Fibroblast of skin of left quadriceps (primary cell): ENCODE data around the gene YWHAQ.
"Not testable (repeated sequence)": the region's sequence is repeated elsewhere in the genome, so short reads cannot be mapped to it uniquely, and the experiment has no call there.

Source experiments
- DNase-seq, 2 experiments: peaks; one replicate each; pipeline ENCODE4 v3.0.0-alpha.2; 2013; ENCODE audit warnings: low read depth in 2 of 2

The YWHAQ gene

DNA sequence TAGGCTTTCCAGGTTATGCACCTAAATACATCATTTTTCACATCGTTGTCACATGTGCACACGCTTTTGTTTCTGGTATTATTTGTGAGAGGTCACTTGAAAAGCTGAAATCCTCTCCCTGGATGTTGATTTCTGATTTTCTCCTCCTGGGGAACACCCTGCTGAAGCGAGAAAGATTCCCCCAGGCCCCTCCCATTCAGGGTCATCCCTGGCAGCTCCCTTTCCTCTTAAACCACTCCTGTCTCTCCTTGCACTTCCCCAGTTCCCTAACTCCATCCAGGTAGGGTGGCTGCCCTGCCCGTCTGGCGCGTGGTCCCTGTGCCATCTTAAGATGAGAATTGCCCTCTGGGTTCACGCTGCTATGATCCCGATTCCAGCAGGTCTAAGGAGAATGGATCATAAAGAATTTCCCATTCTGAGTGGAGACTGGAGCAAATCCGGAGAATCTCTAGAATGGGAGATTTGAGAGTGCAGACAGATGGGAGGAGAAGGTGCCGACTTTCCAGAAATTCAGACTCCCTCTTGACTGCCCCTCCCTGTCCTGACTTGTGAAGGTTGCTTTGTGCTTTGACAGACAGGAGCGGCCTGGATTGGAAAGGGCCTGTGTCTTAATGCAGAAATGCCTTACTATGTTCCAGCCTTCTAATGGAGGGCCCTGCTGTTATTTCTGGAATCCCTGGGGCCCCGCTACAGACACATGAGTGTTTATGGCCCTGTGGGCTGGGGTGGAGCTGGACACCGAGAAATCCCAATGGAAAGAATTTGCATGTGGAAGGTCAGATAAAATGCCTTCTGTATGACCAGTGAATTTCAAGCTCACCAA, 1.3 kb upstream of the YWHAQ start:
- no peak for DNase-seq

DNA sequence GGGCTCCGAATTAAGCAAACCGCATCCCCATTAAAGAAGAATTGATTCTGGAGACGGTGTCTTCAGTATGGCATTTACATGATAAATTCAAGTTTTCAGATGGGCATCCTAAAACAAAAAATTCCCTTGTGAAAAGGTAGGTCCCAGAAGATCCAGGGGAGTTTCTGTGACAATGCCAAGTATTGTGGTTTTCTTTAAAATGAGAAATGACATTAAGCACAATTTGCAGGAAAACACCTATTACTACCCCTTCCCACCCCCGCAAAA, 689 bp upstream of the YWHAQ start:
- DNase-seq: no peak

DNA sequence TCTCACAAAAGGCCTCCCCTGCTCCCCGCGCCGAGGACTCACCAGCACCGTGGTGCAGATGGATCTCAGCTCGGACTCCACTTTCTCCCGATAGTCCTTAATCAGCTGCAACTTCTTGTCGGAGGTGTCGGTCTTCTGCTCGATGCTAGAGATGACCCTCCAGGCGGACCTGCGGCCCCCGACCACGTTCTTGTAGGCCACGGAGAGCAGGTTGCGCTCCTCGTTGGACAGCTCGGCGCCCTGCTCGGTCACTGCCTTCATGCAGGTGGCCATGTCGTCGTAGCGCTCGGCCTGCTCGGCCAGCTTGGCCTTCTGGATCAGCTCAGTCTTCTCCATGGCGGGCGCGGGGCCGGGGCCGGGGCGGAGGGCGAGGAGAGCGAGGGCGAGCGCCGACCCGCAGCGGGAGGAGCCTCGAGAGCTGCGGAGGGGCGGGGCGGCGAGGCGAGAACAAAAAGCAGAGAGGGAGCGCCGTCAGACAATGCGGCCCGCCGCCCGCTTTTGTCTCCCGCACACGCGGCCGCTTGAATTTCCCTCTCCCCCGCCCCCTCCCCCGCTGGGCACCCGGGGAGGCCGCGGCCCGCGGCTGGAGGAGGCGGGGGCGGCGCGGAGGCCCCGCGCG, 571 bp downstream of the YWHAQ start:
- peak in 1 of 2 experiments; percentile 29 for DNase-seq

DNA sequence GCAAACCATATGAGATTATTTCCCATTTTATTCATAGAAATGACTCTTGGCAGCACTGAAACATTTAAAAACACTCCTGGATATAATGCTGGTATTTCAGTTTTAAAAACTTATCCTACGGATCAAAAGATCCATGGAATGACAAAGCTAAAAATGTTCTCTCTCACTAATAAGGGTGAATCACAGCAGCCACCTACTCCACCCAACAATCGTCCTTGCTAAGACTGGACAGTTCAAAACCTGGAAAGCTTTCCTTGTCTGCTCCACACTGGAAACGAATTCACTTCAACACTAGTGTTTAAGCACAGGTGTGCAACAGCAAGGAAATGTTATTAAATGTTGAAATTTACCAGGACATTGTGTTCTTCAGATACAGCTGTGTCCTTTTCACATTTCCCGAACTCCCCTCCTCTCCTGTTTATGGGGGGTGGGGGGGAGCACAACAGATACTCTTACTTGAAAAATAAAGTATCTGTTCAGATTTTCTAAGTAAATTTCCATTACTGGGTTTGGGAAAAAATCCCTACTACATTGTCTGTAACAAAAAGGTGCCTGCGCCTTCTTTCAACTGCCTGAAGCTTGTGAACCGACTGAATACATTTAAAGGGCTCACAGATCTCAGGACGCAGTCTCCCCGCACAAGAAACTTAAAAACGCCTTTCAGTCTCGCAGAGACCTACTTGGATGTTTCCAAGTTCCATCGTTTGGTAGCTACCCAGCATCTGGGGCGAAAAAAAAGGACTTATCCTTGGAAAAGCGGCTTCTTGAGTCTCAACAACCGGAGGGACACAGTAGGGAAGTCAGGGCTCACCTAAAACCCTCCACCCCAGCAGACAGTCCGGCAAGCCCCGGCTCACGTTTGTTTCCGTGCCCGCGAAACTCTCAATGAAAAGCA, 1.3 kb downstream of the YWHAQ start:
- no peak for DNase-seq

DNA sequence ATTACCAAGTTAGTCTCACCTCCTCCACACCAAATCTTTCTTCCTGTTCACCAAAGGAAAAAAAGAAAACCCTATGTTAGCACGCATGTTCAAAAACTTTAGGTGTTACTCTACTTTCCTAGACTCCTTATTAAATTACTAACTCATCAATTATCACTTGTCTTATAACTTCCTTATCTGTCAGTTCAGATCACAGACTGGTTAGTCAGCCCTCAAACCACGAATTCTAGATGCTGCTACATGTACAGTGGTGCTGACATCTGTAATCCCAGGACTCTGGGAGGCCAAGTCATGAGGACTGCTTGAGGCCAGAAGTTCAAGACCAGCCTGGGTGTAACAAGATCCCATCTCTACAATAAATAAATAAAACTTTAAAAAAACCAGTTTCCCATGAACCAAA, 3.5 kb downstream of the YWHAQ start:
- no peak for DNase-seq

DNA sequence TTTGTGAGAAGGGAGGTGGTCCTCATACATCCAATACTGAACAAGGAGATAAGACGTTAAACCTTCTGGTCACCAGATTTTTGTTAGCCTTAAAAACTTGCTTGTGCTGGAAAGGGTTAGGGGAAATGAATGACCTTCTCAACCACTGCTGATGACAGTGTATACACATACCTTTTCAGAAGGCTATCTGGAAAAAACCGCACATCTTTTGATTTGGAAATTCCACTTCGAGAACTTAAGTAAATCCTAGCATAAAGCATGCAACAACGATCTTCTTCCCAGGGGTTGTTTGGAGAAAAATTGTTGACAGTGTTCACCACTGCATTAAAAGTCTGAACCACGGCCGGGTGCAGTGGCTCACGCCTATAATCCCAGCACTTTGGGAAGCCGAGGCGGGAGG, 7.6 kb downstream of the YWHAQ start:
- DNase-seq: no peak

DNA sequence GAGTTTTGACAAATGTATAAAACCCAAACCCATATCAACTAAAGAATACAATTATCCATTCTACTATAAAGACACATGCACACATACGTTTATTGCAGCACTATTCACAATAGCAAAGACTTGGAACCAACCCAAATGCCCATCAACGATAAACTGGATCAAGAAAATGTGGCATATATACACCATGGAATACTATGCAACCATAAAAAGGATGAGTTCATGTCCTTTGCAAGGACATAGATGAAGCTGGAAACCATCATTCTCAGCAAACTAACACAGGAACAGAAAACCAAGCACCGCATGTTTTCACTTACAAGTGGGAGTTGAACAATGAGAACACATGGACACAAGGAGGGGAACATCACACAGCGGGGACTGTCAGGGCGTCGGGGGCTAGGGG, 9.1 kb downstream of the YWHAQ start:
- not testable (repeated sequence) for DNase-seq

DNA sequence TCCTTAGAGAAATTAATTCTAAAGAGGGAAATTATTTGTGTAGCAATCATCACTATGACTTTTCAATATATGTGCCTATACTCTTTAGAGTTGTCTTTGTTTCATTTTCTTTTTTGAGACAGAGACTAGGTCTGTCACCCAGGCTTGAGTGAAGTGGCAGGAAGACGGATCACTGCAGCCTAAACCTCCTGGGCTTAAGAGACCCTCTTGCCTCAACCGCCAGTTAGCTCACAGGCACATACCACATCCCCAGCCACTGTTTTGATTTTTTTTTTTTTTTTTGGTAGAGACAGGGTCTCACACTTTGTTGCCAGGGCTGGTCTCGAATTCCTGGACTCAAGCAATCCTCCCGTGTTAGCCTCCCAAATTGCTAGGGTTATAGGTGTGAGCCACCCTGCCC, 12.4 kb downstream of the YWHAQ start:
- DNase-seq: no peak

DNA sequence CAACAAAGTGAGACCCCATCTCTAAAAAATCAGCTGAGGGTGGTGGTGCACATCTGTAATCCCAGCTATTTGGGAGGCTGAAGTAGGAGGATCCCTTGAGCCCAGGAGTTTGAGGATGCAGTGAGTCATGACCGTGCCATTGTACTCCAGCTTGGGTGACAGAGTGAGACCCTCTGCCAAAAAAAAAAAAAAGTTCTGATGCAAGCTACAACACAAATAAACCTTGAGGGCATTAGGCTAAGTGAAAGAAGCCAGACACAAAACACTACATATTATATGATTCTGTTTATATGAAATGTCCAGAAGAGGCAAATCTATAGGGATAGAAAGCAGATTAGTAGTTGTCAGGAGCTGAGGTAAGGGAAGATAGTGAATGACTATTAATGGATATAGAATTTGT, 13.0 kb downstream of the YWHAQ start:
- DNase-seq: no peak

DNA sequence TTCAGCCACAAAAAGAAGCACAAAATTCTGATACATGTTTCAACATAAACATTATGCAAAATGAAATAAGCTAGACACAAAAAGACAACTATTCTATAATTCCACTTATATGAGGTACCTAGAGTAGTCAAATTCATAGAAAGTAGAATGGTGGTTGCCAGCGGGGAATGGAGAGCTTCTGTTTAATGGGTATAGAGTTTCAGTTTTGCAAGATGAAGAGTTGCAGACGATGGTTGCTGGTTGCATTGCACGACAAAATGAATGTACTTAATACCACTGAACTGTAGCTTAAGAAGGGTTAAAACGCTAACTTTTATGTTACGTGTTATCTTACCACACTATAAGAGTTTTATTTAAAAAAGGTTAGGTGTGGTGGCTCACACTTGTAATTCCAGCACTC, 13.5 kb downstream of the YWHAQ start:
- DNase-seq: no peak

DNA sequence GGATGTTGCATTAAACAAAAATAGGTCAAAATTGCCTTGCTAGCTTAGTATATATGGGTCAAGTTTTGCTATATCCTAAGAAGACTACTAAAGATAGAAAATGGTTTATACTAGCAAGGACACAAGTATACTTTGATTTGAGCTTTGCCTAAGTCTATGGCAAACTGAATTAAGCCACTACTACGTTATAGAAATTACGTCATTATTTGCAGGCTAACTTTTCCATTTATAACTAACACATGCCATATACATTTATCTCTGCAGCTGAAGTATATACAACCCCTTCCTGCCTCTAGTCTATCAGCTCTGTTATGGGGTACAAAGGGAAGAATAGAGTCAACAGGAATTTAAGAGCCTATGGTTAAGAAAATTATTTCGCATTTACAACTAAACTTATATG, 16.2 kb downstream of the YWHAQ start:
- DNase-seq: no peak

DNA sequence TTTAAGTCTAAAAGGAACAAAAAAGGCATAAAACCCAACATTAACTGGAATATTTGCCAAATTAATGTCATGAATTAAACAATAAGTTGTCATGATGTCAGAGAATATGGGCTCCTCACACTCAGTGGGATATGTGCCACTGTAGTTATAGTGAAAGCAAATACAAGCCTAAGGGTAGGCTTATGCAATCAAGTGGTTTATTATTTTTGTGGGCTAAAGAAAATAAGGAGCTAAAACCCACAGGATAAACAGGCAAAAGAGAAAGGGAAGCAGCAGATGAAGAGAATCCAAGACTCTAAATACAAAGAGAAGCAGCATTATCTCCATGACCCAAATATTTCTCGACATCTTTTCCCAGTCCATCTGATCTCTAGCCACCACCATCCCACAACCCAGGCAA, 17.5 kb downstream of the YWHAQ start:
- peak; percentile 50 to 60 for DNase-seq

DNA sequence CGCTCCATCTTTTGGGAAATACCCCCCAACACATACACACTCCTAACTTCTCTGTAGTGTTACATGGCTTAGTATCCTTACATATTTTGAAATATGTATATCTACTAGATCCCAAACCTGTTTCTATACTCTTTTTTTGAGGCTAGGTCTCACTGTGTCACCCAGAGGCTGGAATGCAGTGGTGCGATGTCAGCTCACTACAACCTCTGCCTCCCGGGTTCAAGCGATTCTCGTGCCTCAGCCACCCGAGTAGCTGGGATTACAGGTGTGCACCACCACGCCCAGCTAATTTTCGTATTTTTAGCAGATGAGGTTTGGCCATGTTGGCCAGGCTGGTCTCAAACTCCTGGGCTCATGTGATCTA, 19.3 kb downstream of the YWHAQ start:
- not testable (repeated sequence) for DNase-seq

DNA sequence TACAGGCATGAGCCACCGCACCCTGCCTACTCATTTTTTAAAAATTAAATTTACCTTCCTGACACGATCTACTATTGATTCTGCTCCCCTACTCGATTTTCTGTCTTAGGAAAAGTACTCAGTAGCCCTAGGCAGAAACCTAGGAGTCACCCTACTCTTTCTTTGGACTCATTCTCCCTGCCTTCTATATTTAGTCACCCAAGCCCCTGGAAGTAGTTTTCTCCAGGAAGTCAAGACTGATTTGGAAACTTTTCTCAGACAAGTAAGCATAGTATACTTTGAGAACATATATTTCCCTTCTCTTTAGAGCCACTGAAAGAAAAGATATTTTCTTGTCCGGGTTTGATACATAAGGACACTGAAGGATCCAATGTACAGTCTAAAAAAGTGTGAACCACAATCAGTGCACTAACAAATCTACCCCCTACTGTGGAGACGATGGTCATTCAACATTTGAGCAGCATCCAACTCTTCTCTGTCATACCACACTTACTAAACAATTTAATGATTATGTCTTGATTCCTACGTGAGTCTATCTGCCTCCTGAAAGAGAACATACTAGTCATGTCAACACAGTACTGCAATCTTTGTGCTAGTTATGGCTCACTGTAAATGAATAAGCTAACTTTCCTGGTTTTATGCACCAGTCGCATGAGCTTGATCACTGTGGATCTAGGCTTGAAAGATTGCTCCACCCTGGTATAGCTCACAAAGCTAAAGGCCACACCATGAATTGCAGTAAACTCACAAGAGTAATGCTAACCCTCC, 19.8 kb downstream of the YWHAQ start:
- no peak for DNase-seq

DNA sequence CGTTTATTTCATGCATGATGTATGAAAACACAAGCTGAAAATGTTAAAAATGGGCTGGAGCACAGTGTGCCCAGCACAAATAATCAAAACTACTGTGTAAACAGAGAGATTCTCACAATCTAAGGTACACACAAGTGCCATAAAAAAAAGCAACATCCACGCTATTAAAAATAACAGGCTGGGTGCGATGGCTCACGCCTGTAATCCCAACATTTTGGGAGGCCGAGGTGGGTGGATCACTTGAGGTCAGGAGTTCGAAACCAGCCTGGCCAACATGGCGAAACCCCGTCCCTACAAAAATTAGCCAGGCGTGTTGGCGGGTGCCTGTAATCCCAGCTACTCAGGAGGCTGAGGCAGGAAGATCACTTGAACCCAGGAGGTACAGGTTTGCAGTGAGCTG, 22.3 kb downstream of the YWHAQ start:
- not testable (repeated sequence) for DNase-seq

DNA sequence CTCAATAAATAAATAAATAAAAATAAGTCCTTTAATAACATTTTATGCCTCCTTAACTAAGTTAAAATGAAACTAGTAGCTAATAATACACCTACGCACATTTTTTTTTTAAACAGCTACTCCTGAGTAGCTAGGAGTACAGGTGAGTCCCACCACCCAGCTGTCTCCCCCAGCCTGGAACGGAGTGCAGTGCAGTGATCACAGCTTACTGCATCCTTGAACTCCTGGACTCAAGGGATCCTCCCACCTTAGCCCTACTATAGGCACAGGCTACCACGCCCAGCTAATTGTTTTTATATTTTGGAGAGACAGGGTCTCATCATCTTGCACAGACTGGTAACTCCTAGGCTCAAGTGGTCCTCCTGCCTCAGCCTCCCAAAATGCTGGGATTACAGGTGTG, 28.4 kb downstream of the YWHAQ start:
- DNase-seq: no peak

DNA sequence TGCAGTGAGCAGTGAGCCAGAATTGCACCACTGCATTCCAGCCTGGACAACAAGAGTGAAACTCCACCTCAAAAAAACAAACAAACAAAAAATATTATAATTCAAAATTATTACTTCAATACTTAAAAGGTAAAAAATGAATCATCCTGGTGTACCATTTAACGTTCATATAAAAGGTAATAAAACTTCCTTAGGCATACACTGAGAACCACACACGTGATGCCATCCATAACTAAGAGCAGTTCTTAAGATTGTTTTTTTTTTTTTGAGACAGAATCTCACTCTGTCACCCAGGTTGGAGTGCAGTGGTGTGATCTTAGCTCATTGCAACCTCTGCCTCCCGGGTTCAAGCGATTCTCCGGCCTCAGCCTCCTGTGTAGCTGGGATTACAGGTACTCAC, 29.4 kb downstream of the YWHAQ start:
- DNase-seq: no peak

DNA sequence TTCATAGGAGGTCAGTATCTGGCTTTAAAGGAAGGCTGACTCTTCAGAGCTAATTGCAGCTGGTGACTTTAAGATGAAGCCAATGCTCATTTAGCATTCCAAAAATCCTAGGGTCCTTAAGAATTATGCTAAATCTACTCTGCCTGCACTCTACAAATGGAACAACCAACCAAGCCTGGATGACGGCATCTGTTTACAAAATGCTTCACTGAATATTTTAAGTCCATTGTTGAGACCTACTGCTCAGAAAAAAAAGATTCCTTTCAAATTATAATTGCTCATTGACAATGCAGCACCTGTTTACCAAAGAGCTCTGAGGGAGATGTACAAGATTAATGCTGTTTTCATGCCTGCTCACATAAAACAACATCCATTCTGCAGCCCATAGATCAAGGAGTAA, 31.4 kb downstream of the YWHAQ start:
- no peak for DNase-seq

DNA sequence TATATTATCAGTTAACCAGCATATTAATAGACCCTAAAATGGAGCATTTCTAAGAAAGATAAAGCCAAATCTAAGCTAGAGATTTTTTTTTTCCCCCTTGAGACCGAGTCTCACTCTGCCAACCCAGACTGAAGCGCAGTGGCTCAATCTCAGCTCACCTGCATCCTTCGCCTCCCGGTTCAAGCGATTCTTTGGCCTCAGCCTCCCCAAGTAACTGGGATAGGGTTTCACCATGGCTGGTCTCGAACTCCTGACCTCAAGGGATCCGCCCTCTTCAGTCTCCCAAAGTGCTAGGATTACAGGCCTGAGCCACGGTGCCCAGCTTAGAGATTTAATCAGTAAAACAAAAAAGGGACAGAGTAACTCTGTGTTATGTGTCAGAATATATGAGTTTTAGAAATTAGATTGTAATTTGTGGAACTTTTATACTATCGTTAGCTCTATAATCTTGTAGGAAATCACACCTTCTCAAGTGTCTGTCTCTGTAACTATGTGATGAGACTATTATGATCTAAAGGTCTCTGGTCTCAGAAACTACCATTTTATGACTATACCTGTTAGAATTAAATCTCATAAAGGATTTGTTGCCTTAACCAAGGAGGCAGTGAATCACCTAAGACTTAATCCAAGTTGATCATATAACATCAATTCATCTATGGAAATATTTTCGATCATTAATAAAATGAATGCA, 34.0 kb downstream of the YWHAQ start:
- DNase-seq: no peak

DNA sequence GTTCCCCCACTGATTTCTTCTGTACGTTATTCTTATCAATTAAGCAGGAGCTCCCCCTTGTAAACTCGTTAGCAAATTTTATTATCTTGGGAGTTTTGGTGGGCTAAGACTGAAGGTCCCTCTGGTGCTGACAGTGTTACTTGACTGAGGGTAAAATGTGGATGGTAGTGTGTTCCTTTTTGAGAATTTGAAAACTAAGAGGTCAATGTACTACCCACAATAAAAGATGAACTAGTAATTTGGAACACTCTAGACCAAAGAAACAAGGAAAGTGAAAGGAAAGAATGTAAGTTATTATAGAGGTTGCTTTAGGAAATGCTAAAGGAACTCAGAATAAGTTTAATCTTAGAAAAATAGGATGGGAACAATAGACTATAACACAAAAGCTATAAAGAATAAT, 35.1 kb downstream of the YWHAQ start:
- DNase-seq: no peak

DNA sequence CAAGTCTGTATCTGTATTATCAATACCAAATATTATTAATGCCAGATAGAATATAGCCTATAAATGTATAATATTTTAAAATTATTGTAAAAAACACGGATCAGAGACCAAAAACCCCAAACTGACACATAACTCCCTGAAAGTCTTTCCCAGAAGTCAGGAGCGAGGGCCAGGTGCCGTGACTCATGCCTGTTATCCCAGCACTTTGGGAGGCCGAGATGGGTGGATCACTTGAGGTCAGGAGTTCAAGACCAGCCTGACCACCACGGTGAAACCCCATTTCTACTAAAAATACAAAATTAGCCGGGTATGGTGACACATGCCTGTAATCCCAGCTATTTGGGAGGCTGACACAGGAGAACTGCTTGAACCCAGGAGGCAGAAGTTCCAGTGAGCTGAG, 35.5 kb downstream of the YWHAQ start:
- not testable (repeated sequence) for DNase-seq
